Aorta (tissue), 5 donors: ENCODE results near the gene FAM204A. TPM values are rescaled to one million over a fixed set of nuclear protein-coding genes. Genes with fewer than 3 reads are reported as not detected.

Experiments used
- ATAC-seq: fragments of 200-7000 bp; cut with Tn5 transposase; one replicate; pipeline ENCODE4 v1.9.1; 2022; ENCODE audit warnings: moderate library complexity; ENCODE audit not compliant: low FRiP score
- DNase-seq, 2 donors: peaks; one replicate each; pipeline ENCODE4 v3.0.0-alpha.2; 2020
- H3K27ac ChIP-seq, 2 donors: one replicate each; pipeline ENCODE4 v1.5.1; 2013; ENCODE audit warnings: low read length in 2 of 2, mild to moderate bottlenecking in 2 of 2, moderate library complexity in 2 of 2, control low read depth in 1 of 2, inconsistent platforms in 1 of 2, low read depth in 1 of 2
- H3K27me3 ChIP-seq, 2 donors: one replicate each; pipeline ENCODE4 v1.6.1; 2013; ENCODE audit warnings: control low read depth in 1 of 2, low read length in 1 of 2, mild to moderate bottlenecking in 1 of 2, moderate library complexity in 1 of 2; ENCODE audit not compliant: insufficient read depth in 2 of 2, control insufficient read depth in 1 of 2
- H3K36me3 ChIP-seq, 2 donors: one replicate each; pipeline ENCODE4 v1.6.1; 2013; ENCODE audit warnings: control low read depth in 1 of 2, low read length in 1 of 2, mild to moderate bottlenecking in 1 of 2; ENCODE audit not compliant: insufficient read depth in 2 of 2, control insufficient read depth in 1 of 2
- H3K4me1 ChIP-seq, 2 donors: one replicate each; pipeline ENCODE4 v1.6.1; 2013; ENCODE audit warnings: low read length in 2 of 2, control low read depth in 1 of 2, mild to moderate bottlenecking in 1 of 2, moderate library complexity in 1 of 2; ENCODE audit not compliant: insufficient read depth in 2 of 2, control insufficient read depth in 1 of 2
- H3K4me3 ChIP-seq, 2 donors: one replicate each; pipeline ENCODE4 v1.5.1; 2013; ENCODE audit warnings: low read length in 2 of 2, control low read depth in 1 of 2, mild to moderate bottlenecking in 1 of 2
- H3K9me3 ChIP-seq: one replicate; pipeline ENCODE4 v1.6.1; 2013; ENCODE audit warnings: mild to moderate bottlenecking, low read length; ENCODE audit not compliant: control insufficient read depth
- WGBS, 2 donors: extraction: QIAGEN DNeasy Blood & Tissue Kit; methylation state at CpG; one replicate each; pipeline ENCODE4 v1.1.7; 2013; 5-methylcytosine and 5-hydroxymethylcytosine counted together
- intact Hi-C, 2 donors: fragments of 100-400 bp; cut with DNase I; formaldehyde crosslinking; loops; one replicate each; pipeline versions ENCODE4 v1.14.2 to v1.15.0; 2022
- polyA plus RNA-seq, 2 donors: library from polyadenylated mRNA; stranded (reverse); fragments of 200-250 nt; gene quantifications; one replicate each; pipeline ENCODE4 v1.2.3, GENCODE V29; 2013
- total RNA-seq, 2 donors: library from RNA; stranded (reverse); fragmentation: NEBNext Ultra II Directional; extraction: Animal tissue kit (Norgen Biotek cat#: 25700); gene quantifications; one replicate each; pipeline ENCODE4 v1.2.1, GENCODE V29; 2021
- donor health status: healthy with polysubstance abuse.
- donor health status: Bipolar disorder and iron deficiency.
- donor health status: DM: no; HTN: no; CAD: no.
- donor health status: DM: no; HTN: no; CAD: no.
- donor health status: DM: yes; HTN: yes; CAD: no.

The FAM204A gene
- total and polyA plus RNA-seq, 4 donors, result 54.4 to 117 (median 63.5) TPM

DNA sequence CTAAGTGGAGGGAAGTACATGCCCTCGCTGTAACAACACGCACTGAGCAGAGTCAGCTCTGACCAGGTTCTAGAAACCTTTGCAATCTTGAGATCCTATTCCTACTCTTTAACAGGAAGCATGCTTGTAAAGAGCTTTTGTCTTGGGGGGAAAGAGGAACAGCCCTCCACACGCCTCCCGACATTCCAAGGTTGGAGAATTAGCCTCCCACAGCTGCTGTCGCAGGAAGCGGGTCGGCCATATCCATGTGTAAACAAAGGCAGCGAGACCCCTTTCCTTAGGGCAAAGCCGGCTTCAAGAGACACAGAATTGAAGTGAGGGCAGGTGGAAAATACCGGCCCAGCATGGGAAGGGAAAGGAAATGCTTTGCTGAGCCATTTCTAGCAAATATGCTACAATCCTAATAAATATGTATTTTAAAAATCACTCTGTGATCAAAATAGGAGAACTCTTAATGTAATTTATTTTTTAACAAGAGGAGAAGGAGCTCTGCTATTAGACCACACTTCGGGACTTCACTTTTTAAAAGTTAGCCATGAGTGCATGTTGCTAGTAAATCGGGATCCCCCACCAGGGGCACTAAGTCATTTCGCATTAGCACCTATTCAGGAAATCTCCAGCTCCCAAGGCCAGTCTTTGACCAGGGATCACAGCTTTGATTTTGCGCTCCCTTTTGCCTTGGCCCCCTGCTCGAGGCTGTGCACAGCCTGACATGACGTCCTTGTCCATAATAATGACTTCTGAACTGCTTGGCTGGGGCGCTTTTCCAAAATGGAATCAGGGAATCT lies 55.9 kb downstream of the FAM204A start:
- Histone ChIP-seq H3K4me3 (no peak overlapping the region), H3K36me3 (no peaks in the 10 kb centered on the region), H3K27ac (no peak overlapping the region), H3K27me3 (no peaks in the 10 kb centered on the region), H3K4me1 (no peaks in the 10 kb centered on the region), H3K9me3 (peaks cover 2% of the 10 kb centered on the region)
- intact Hi-C loops, result no loop called here
- ATAC-seq, result no peak
- WGBS, 2 donors, result 57 to 65% methylated on average over 17 of the region's 17 CpGs
- no peak for DNase-seq

DNA sequence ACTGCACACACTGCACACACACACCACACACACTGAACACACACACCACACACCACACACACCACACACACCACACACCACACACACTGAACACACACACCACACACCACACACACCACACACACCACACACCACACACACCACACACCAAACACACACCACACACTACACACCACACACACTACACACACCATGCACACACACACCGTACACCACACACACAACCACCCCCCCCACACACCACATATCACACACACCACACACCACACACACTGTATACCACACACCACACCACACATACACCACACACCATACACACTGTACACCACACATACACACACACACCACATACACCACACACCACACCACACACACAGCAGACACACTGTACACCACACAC lies 59.5 kb downstream of the FAM204A start:
- 96 to 100% methylated on average over 1 of the region's 1 CpG for WGBS, 2 donors

GRCh38 chr10:118278649-118279048 lies 63.5 kb downstream of the FAM204A start:
- no peak overlapping the region for H3K27ac ChIP-seq
- intact Hi-C loops, result no loop called here

More for the DNA sequence above, 59.5 kb downstream of the FAM204A start:
- Histone ChIP-seq H3K27me3 (no peaks in the 10 kb centered on the region), H3K4me3 (no peak overlapping the region), H3K36me3 (peaks cover 0 to 3% of the 10 kb centered on the region in 2 donors), H3K4me1 (no peaks in the 10 kb centered on the region), H3K9me3 (peaks cover 7% of the 10 kb centered on the region), H3K27ac (no peak overlapping the region)
- ATAC-seq (no peak), DNase-seq (no peak)
- intact Hi-C loops, result no loop called here

GRCh38 chr10:118277871-118278270 lies 64.3 kb downstream of the FAM204A start:
- Histone ChIP-seq H3K9me3 (peaks cover 11% of the 10 kb centered on the region), H3K4me3 (no peak overlapping the region), H3K27ac (no peak overlapping the region), H3K27me3 (no peaks in the 10 kb centered on the region), H3K4me1 (no peaks in the 10 kb centered on the region), H3K36me3 (peaks cover 0 to 3% of the 10 kb centered on the region in 2 donors)
- no peak for ATAC-seq
- WGBS, 2 donors, result 96 to 98% methylated on average over 2 of the region's 2 CpGs
- intact Hi-C loops, result no loop called here
- no peak for DNase-seq

More at GRCh38 chr10:118278649-118279048, 63.5 kb downstream of the FAM204A start:
- H3K4me3 ChIP-seq, result no peak overlapping the region
- ATAC-seq (no peak), DNase-seq (no peak)
- peaks cover 0 to 3% of the 10 kb centered on the region in 2 donors for H3K36me3 ChIP-seq
- H3K27me3 ChIP-seq, result no peaks in the 10 kb centered on the region
- H3K4me1 ChIP-seq, result no peaks in the 10 kb centered on the region
- H3K9me3 ChIP-seq, result peaks cover 11% of the 10 kb centered on the region

- DNase-seq (no peak), ATAC-seq (no peak)
- Histone ChIP-seq H3K36me3 (peaks cover 0 to 3% of the 10 kb centered on the region in 2 donors), H3K27ac (no peak overlapping the region), H3K9me3 (peaks cover 11% of the 10 kb centered on the region), H3K4me1 (no peaks in the 10 kb centered on the region), H3K4me3 (no peak overlapping the region), H3K27me3 (no peaks in the 10 kb centered on the region)
- intact Hi-C loops, result no loop called here
- WGBS, 2 donors, result 81 to 86% methylated on average over 2 of the region's 2 CpGs
Measured at GRCh38 chr10:118276727-118277126, 65.4 kb downstream of the FAM204A start.

- DNase-seq (no peak), ATAC-seq (peak; percentile 37)
- Histone ChIP-seq H3K27me3 (no peaks in the 10 kb centered on the region), H3K36me3 (peaks cover 0 to 3% of the 10 kb centered on the region in 2 donors), H3K9me3 (peaks cover 11% of the 10 kb centered on the region), H3K4me3 (no peak overlapping the region), H3K27ac (no peak overlapping the region), H3K4me1 (no peaks in the 10 kb centered on the region)
- intact Hi-C loops, result no loop called here
Measured at GRCh38 chr10:118276204-118276603, 65.9 kb downstream of the FAM204A start.

GRCh38 chr10:118273662-118274061 lies 68.5 kb downstream of the FAM204A start:
- no peaks in the 10 kb centered on the region for H3K27me3 ChIP-seq
- H3K9me3 ChIP-seq, result peaks cover 9% of the 10 kb centered on the region
- no peak for DNase-seq
- intact Hi-C loops, result no loop called here
- no peak overlapping the region for H3K27ac ChIP-seq
- no peaks in the 10 kb centered on the region for H3K4me1 ChIP-seq
- no peak overlapping the region for H3K4me3 ChIP-seq
- H3K36me3 ChIP-seq, result peaks cover 0 to 3% of the 10 kb centered on the region in 2 donors
- WGBS, 2 donors, result 93% methylated on average over 1 of the region's 1 CpG
- no peak for ATAC-seq

DNA sequence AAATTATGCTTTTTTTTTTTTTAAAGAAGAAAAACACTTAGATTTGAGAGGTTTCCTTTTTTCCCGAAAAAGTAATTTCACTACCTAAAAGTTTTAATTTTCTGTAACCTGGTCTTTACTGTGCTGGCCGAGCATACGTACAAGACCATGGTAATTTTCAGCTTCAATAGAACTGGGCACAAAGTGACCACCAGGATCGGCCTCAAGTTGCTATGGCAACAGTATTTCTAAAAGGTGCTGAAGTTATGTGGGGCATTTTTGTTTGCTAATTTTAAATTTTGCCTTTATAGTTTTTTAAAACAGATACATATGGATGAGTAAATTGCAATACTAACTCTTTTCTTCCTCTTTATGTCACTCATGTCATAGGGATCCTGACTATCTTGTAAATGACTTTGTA lies 69.4 kb downstream of the FAM204A start:
- ATAC-seq, result no peak
- DNase-seq, result no peak
- H3K36me3 ChIP-seq, result peaks cover 0 to under 1% of the 10 kb centered on the region in 2 donors
- H3K27ac ChIP-seq, result no peak overlapping the region
- 62 to 72% methylated on average over 4 of the region's 4 CpGs for WGBS, 2 donors
- H3K4me3 ChIP-seq, result no peak overlapping the region
- no peaks in the 10 kb centered on the region for H3K4me1 ChIP-seq
- H3K27me3 ChIP-seq, result no peaks in the 10 kb centered on the region
- intact Hi-C loops, result no loop called here
- peaks cover 5% of the 10 kb centered on the region for H3K9me3 ChIP-seq

DNA sequence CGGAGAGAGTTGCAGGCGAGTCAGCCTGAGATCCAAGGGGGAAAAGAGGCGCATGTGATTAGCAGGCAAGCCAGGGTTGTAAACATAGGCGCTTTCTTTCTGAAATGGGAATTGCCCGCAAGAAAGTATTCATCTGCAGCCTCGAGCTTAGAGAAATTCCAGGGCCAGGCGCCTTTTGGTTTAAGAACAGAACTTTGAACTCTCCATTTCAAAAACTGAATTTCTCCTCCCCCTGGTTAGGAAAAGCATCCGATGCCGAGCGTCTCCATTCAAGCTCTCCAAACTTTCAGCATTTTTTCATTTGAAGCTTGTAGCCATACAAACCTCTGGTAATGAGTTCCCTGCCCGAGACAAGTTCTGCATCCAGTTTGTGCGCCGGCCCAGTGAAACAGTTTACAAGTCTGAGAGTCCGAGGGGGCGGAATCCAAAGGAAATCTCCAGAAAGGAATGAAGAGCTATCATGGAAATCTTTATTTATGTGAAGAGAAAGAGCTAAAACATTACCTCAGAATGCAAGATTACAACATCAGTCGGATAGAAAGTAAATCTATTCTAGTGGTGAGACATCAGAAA lies 69.9 kb downstream of the FAM204A start:
- ATAC-seq (peak; percentile 52), DNase-seq (peak in 1 of 2 donors; percentile 50)
- WGBS, 2 donors, result 2% methylated on average over 16 of the region's 16 CpGs
- H3K27ac ChIP-seq, result no peak overlapping the region
- no peaks in the 10 kb centered on the region for H3K27me3 ChIP-seq
- intact Hi-C loops, result no loop called here
- H3K4me3 ChIP-seq, result peak overlapping the region; percentile 41 to 49
- no peaks in the 10 kb centered on the region for H3K9me3 ChIP-seq
- no peaks in the 10 kb centered on the region for H3K36me3 ChIP-seq
- no peaks in the 10 kb centered on the region for H3K4me1 ChIP-seq
